SH-SY5Y (cell line): ENCODE data around the gene SCARB1.

Experiments used
- GATA2 ChIP-seq: IDR thresholded peaks from 2 replicates; pipeline ENCODE4 v1.6.1; 2011; ENCODE audit warnings: mild to moderate bottlenecking, low read depth, low read length
- GATA3 ChIP-seq: IDR thresholded peaks from 2 replicates; pipeline ENCODE4 v1.6.1; 2011; ENCODE audit warnings: low read depth, mild to moderate bottlenecking, low read length, moderate library complexity

DNA sequence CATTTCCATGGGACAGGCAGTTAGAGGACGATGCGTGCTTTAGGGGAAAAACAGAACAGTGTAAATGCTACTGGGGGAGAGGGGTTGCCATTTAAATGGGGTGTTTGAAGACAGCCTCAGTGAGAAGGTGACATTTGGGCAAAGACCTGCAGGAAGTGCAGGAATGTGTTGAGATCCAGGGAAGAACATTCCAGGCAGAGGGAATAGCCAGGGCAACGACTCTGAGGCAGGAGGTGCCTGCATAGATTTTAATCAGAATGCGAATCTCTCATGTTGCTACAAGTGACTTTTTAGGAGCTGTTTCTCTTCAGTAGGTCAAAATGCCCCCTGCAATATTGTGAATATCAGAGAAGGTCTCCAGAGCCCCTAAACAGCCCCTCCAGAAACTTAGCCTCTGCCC lies 7.6 kb upstream of the SCARB1 start:
- TF ChIP-seq GATA3, result no peak
- 0 out of 2 replicates have a peak, but pooled peaks have one; percentile 26 for TF ChIP-seq GATA2
